HS-27A (cell line): Measurements from ENCODE around the gene FAM53B.

Experiments
- DNase-seq: peaks from one replicate; pipeline ENCODE4 v3.0.0-alpha.2; 2012; ENCODE audit warnings: low read depth, missing footprints

Gene FAM53B

GRCh38 chr10:124709861-124710260, 34.3 kb downstream of the FAM53B start:
- no peak for DNase-seq

GRCh38 chr10:124708922-124709520, 35.2 kb downstream of the FAM53B start:
- DNase-seq = no peak

GRCh38 chr10:124708246-124708779, 35.9 kb downstream of the FAM53B start:
- DNase-seq = no peak

DNA sequence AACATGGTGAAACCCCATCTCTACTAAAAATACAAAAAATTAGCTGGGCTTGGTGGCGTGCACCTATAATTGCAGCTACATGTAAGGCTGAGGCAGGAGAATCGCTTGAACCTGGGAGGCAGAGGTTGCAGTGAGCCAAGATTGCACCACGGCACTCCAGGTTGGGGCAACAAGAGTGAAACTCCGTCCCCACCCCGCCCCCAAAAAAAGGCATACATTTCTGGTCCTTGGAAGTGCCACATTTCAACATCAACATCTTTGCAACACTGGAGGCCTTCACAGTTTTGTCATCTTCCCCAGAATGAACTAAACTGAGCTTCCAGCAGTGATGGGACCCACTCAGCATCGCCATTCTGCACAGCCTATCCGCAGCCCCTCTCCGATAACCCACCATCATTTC, 36.6 kb downstream of the FAM53B start:
- DNase-seq = no peak

- DNase-seq = no peak
These were observed 37.1 kb downstream of the FAM53B start for GRCh38 chr10:124707144-124707467.

DNA sequence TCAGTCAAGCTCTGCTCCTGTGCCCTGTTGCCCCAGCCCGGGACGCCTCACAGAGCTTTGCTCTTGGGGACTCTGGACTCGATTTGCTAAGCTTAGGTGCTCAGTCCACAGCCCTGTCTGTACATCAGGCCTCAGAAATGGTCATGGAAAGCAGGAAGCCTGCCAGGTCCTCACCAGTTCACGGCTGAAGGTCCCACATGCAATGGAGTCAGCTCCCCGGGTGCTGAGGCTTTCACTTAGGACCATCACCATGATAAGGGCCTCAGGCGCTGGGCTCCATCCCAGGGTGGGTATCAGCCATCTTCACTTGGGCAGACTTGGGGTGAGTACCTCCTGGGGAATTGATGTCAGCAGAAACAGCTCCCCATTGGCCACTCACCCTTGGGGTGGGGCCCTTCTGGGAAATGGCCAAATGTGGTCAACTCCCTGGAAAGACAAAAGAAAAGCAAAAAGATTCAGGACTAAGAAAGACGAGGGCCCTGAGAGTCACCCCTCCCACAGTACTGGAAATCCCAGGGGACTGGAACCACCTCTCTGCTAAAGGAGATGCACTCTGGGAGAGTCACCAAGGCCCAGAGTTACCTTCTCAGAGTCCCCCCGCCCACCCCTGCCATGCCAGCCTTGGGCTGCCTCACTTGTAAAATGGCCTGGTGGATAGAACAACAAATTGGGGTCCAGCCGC, 37.6 kb downstream of the FAM53B start:
- DNase-seq = no peak

- DNase-seq = no peak
These were observed 38.2 kb downstream of the FAM53B start for GRCh38 chr10:124705817-124706461.

DNA sequence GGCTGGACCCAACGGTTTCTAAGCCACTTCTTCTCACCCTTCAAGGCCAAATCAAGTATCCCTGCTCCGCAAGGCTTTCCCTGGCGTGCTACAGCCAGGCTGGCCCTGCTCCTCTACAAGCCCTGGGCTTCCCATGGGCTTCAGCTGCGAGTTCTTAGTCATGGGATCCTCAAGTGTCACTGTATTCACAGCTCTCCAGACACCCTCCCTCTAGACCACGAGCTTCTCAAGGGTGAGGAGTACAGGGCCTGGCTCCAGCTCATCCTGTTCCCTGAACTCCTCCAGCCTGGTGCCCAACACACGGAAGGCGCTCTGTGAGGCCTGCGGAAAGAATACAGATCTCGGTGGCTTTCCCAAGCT, 38.8 kb downstream of the FAM53B start:
- no peak for DNase-seq

- no peak for DNase-seq
These were observed 39.5 kb downstream of the FAM53B start for GRCh38 chr10:124704428-124705380.

DNA sequence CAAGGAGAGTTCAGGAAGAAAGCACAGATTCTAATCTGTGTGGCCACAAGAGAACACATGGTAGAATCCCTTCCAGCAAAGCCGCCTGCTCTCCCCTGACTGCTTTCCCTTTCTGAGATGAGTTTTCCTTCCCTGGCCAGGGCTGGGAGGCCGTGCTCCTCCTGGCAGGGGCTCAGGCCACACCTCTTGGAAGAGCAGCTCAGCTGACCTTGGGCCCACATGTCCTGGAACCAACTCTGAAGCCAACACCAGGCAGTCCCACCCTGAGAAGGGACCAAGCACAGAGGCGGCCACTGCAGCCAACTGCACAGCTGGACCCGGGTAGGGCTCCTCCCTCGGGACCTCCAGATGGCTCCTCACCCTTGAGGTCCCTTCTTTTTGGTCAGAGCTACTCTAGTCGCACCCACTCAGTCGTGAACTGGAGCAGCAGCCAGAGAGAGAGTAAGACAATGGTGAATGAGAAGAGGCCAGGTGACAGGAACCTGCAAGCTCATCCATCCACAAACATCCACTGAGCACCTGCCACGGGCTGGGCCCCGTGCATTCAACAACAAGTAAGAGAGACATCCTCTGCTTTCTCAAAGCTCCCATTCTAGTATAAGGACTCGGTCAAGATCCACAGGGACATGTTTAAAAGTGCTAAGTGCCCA, 40.3 kb downstream of the FAM53B start:
- DNase-seq = no peak

- DNase-seq = no peak
These were observed 40.8 kb downstream of the FAM53B start for GRCh38 chr10:124703372-124703771.

DNA sequence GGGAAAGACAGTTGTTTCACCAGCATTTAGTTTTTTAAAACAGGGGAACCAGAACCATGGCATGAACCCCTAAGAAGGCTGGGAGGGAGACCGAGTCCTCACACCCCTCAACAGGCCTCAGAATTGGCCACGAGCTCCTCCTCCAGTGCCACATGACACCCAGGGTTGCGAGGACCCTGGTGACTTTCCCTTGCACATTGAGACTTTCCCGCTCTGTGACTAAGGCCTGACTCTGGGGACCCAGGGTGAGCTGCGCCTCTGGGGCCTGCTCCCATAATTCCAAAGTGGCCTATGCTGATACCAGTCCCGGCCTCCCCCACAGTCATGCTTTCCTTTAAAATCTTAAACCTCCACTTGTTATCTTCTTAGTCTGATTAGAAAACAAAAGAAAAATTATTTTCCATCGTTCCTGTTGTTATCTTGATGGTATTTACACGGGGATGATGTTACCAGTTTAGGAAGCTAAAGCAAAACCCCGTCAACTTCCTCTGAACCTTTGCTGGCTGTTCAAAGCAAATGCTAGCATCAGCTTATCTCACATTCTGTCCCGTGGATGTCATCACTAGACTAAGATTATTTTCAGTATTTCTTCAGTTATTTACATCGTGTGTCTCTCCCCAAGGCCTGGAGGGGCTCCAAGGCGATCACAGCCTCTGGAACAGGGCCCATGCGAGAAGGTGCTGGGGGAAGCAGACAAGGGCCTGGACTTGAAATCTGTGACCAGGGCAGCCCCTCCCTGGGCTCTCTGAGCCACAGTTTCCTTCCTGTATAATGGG, 42.1 kb downstream of the FAM53B start:
- no peak for DNase-seq

GRCh38 chr10:124701435-124701834, 42.7 kb downstream of the FAM53B start:
- no peak for DNase-seq

DNA sequence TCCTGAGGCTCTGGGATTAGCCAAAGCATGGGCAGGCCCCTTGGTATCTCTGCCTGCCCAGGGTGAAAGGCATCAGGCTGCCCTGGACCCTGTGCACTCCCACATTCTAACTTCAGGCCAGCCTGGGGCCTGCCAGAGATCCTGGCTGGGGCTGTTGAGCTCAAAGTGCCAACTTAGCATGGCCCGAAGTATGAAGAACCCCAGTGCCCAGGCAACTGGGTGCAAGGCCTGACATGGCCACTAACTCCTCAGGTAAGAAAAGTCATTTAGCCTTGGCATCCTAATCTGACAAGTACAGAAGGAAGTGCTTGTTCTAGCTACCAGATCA, 43.2 kb downstream of the FAM53B start:
- no peak for DNase-seq

DNA sequence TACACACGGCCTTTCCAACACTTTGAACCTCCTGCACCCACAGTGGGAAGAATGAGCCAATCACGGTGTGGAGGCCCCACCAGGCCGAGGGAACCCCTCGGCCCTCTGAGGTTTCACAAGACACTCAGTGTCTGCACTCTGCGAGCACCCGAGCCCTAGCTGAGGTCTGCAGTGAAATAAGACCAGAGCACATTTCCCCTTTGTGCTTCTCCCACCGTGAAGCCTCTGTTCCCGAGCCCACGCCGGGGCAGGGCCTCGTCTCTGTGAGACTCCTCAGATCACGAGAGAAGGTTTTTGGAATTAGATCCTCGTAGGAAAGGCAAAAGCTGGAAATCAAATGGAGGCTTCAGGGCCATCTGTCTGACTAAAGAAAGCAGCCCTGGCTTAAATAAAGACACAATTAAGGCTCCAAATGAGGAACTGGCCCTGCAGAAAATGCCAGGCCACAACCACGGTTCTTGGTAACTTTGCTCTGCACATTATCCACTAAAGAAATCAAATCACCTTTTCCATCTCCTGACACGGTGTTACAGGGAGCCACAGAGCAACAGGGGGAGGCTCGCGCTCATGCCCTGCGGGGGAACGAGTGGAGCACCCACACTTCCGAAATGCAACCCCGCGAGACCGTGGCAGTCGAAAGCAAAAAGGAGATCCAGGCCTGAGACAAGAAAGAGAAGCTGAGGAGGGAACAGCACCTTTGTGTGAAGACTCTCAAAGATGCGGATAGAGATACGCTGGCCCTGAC, 43.7 kb downstream of the FAM53B start:
- no peak for DNase-seq

DNA sequence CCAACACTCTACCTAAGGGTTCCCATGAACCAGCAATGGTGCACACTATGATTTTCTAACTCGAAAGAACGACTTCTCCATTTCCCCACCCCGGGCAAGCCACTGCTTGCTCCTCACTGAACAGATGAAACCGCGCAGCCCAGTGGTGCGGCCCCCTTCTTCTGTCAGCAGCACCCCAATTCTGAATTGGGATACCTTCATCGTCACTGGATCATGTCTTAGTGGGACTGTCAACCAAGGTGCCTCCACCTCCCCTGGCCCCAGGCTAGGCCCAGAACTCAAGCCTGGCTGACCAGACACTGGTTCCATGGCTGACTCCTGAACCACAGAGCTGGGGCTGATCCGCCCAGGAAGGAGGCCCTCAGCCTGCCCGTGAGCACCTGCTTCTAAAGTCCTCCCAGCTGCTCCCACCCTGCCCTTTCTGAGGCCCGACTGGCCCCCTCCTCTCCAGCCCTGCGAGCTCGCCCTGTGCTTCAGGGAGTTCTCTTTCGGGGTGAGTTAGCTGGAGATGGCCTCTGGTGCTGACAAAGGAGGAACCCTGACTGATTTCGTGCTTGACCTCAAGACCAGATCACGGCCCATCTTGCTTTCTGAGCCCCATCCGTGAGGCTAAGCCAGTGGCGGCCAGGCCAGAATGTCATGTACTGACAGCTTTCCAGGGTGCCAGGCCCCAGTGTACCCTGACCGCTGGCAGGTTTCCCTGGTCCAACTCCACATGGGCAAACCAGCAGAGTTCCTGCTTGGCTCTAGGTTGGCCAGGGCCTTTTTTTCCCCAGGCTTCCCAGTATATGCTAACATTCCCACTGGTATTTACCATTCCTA, 44.5 kb downstream of the FAM53B start:
- no peak for DNase-seq

DNA sequence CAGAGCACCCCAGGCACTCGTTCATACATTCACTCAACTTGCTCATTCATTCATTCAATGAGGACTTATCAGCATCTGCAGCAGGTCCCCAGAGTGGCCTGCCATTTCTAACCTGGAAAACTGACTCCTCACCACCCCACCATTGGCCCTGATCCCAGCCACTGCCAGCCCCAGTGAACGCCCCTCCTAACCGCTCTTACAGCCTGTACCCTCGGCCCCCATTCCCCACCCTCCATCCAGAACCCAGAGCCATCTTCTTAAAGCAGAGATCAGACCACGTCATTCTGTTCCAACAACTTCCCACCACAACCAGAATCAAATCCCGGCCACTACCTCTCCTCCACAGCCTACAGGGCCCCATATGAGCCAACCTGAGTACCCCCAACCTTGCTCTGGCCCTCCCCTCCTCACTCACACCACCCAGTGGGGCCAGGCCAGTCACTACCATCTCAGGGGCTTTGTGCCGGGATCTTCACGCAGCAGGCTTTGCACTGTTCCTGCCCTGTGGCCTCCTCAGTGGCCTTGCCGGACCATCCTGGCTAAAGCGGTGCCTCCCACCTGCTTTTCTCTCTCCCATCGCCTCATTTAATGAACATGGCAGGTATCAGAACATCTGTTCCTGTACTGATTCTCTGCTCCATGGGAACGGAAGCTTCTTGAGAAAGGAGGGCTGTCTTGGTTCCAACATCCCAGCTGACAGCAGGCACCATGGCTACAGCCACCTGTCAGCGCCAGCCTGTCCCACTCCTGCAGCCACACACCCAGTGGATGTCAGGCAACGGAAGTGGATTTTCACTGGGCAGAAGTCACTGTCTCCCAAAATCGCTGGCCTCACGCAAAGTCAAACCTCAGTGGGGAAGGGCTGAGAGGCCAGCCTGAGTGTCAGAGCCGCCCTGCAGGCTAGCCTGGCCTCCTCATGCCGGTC, 45.4 kb downstream of the FAM53B start:
- no peak for DNase-seq

- DNase-seq = no peak
These were observed 46.2 kb downstream of the FAM53B start for GRCh38 chr10:124697837-124698544.
